ENCODE results near the gene MED29.

Gene MED29

GRCh38 chr19:39407660-39408391 lies 16.6 kb downstream of the MED29 start:
- H3K79me2 ChIP-seq: peaks cover 14% of the 10 kb centered on the region
- H3K4me1 ChIP-seq: peaks cover 28% of the 10 kb centered on the region
- H2AFZ ChIP-seq: no peak overlapping the region
- no peaks in the 10 kb centered on the region for H3K9me3 ChIP-seq (ENCODE audit: control insufficient read depth, low read length)
- H3K27ac ChIP-seq: peak overlapping the region; percentile 100
- H3K4me3 ChIP-seq (ENCODE audit: low read depth, low read length): peak overlapping the region; percentile 77
- no peaks in the 10 kb centered on the region for H3K27me3 ChIP-seq (ENCODE audit: control insufficient read depth, insufficient read depth, low read length)
- TF ChIP-seq CTCF (IDR thresholded peaks at IDR 0.05): no peak
- peak overlapping the region; percentile 95 for H3K4me2 ChIP-seq (ENCODE audit: low read length)
- peak overlapping the region; percentile 99 for H3K9ac ChIP-seq
- no peaks in the 10 kb centered on the region for H3K36me3 ChIP-seq (ENCODE audit: control insufficient read depth, insufficient read depth, low read length)

GRCh38 chr19:39408392-39409207 lies 17.4 kb downstream of the MED29 start:
- peaks cover 14% of the 10 kb centered on the region for H3K79me2 ChIP-seq
- H3K4me3 ChIP-seq (ENCODE audit: low read depth, low read length): peak overlapping the region; percentile 77
- no peak overlapping the region for H2AFZ ChIP-seq
- no peaks in the 10 kb centered on the region for H3K9me3 ChIP-seq (ENCODE audit: control insufficient read depth, low read length)
- no peaks in the 10 kb centered on the region for H3K36me3 ChIP-seq (ENCODE audit: control insufficient read depth, insufficient read depth, low read length)
- H3K27me3 ChIP-seq (ENCODE audit: control insufficient read depth, insufficient read depth, low read length): no peaks in the 10 kb centered on the region
- no peak for TF ChIP-seq CTCF (IDR thresholded peaks at IDR 0.05)
- peak overlapping the region; percentile 99 for H3K9ac ChIP-seq
- H3K27ac ChIP-seq: peak overlapping the region; percentile 100
- peaks cover 21% of the 10 kb centered on the region for H3K4me1 ChIP-seq
- peak overlapping the region; percentile 95 for H3K4me2 ChIP-seq (ENCODE audit: low read length)

GRCh38 chr19:39409208-39410016 lies 18.2 kb downstream of the MED29 start:
- H3K27ac ChIP-seq: peak overlapping the region; percentile 100
- H3K4me2 ChIP-seq (ENCODE audit: low read length): peak overlapping the region; percentile 95
- peaks cover 17% of the 10 kb centered on the region for H3K4me1 ChIP-seq
- H2AFZ ChIP-seq: peak overlapping the region; percentile 75
- H3K79me2 ChIP-seq: peaks cover 14% of the 10 kb centered on the region
- H3K36me3 ChIP-seq (ENCODE audit: control insufficient read depth, insufficient read depth, low read length): no peaks in the 10 kb centered on the region
- TF ChIP-seq CTCF (IDR thresholded peaks at IDR 0.05): no peak
- H3K27me3 ChIP-seq (ENCODE audit: control insufficient read depth, insufficient read depth, low read length): no peaks in the 10 kb centered on the region
- H3K4me3 ChIP-seq (ENCODE audit: low read depth, low read length): peak overlapping the region; percentile 86
- no peaks in the 10 kb centered on the region for H3K9me3 ChIP-seq (ENCODE audit: control insufficient read depth, low read length)
- H3K9ac ChIP-seq: peak overlapping the region; percentile 78

GRCh38 chr19:39410017-39410830 lies 19.0 kb downstream of the MED29 start:
- TF ChIP-seq CTCF (IDR thresholded peaks at IDR 0.05): no peak
- peaks cover 14% of the 10 kb centered on the region for H3K79me2 ChIP-seq
- H3K4me3 ChIP-seq (ENCODE audit: low read depth, low read length): peak overlapping the region; percentile 86
- H3K27me3 ChIP-seq (ENCODE audit: control insufficient read depth, insufficient read depth, low read length): no peaks in the 10 kb centered on the region
- peak overlapping the region; percentile 75 for H2AFZ ChIP-seq
- H3K4me2 ChIP-seq (ENCODE audit: low read length): peak overlapping the region; percentile 95
- H3K9me3 ChIP-seq (ENCODE audit: control insufficient read depth, low read length): no peaks in the 10 kb centered on the region
- H3K9ac ChIP-seq: peak overlapping the region; percentile 78
- H3K27ac ChIP-seq: peak overlapping the region; percentile 100
- peaks cover 17% of the 10 kb centered on the region for H3K4me1 ChIP-seq
- H3K36me3 ChIP-seq (ENCODE audit: control insufficient read depth, insufficient read depth, low read length): no peaks in the 10 kb centered on the region
